Embryonic facial prominence (tissue), 1 donor: ENCODE results near the gene POLL.

Experiments
- DNase-seq: peaks from one replicate; pipeline ENCODE4 v3.0.0-alpha.2; 2016; ENCODE audit errors: extremely low spot score

Gene POLL

DNA sequence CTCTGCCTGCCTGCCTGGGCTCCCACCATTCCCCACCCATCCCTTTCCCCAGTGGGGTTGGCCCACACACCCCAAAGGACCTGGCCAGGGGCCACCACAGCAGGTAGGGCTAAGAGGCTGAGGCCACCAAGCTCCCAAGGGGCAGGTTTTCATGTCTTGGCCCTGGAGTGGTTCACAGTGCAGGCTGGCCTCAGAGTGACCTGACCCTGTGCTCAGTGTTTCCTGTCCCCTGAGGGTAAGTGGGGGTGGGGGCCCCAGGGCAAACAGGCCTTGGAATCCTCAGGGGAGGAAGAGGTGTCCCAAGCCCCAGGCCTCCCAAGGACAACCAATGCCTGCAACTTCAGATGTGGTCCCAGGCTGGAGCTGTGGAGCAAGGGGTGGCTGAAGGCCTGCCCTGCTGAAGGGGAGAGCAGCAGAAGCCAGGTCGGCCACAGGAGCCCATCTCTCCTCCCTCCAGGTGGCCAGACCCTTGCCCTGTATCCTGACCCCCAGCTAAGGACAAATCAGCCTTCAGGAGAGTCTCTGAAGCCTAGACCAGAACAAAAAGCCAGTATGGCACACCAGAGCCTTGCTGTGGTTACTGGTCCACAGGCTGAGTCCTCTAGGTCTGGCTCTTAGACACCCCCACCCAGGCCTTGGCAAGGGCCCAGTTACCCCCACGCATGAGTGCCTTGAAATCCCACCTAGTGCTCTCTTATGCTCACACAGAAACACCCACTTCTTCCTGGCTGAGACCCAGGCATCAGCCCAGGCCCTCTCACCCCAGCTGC lies 27.6 kb downstream of the POLL start:
- DNase-seq, result no peak

DNA sequence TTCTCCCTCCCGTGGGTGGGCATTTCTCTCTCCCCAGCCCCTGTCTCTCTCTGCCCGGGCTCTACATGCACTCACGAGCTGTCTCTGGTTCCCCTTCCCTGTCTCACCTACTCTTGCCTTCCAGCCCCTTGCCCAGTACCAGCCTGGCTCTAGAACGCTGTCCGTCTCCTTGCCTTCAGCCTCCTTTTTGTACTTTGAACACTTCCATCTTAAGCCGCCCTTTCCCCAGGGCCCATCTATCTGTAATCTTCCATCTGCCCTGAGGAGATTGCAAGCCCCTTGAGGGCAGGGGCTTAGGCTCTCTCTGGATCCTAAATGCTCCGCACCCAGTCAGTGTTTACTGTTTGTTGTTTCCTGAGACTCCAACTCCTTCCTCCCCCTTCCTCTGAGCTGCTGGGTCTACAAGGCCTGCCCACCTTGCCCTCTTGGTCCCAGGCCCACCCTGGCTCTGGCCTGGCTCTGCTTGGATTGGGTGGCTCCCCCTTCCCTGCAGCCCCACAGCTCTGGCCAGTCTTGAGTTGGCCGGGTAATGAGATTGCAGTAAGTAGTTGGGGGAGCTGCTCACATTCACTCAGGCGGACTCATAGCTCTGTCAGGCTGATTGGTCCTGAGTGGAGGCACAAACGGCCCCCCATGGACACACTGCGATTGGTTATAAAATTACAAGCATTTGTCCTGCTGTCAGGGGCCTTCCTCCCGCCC lies 28.3 kb downstream of the POLL start:
- DNase-seq, result no peak

DNA sequence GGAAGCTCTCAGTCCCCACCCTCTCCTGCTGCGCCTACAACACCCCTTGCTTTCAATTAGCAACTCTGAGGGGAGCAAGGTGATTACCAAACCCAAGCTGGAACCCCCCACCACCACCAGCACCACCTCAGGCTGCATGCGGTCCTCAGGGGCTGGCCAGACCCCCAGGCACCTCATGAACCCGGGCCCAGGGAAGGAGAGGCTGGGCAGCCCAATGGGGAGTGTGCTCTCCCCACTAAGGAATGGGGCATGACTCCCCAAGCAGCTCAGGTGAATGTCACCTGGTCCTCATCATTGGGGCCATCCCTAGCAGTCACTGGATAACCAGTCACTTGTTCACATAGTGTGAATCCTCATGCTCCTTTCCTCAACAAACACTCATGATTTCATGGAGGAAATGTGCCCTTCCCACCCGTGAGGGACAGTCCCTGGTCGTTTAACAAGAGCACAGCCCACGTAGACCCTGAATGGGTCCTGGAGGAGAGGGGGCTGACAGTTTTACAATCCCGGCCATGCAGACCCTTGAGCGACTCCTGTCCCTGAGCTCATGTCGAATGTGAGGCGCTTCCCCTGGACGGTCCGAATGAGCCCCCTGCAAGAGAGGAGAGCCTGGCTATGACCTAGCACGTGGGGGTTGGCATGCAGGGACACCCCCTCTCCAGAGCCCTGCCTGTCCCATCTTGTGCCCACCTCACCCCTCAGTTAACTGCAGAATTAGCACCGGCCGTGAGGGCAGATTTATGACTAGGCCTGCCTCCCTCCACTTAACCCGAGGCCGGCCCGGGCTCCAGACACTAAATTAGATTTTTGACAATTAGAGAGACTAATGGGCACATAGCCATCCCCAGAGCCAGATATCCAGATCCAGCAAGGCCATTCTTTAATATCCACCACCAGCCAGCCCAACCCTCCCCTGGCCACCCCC lies 29.1 kb downstream of the POLL start:
- no peak for DNase-seq

DNA sequence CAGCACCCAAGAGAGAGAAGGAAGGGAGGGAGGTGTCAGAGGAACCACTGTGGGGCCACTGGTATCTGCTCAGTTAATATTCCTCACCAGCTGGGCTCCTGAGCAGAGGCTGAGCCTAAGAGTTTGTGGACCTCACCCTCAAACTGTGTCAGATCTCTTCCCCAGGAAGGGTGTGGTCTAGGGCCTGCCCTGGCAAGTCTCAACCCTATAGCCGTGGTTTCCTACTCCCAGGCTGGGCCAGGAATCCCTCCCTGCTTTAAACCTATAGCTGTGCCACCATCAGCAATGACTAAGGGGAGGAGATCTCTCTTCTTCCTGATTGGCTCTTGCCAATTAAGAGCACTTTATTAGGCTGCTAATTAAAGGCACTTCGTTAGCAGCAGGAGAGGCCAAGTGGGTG lies 29.9 kb downstream of the POLL start:
- DNase-seq, result no peak

DNA sequence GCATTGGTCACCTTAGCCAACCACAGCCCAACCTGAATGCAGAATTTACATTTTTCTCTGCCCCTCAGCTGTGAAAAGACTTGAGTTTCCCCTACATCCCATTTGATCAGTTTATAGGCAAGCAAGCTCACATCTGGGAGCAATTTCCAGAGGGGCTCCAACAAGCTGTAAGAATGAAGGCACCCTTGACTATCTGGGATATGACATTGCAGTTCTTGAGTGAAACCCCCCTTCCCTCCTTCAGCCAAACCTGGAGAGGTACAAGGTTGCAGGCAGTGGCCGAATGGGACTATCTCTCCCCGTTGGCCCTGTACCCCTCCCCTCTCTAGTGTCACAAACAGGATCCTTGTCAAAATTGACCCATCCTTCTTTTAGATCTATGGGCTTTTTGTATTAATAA lies 30.5 kb downstream of the POLL start:
- DNase-seq, result no peak

DNA sequence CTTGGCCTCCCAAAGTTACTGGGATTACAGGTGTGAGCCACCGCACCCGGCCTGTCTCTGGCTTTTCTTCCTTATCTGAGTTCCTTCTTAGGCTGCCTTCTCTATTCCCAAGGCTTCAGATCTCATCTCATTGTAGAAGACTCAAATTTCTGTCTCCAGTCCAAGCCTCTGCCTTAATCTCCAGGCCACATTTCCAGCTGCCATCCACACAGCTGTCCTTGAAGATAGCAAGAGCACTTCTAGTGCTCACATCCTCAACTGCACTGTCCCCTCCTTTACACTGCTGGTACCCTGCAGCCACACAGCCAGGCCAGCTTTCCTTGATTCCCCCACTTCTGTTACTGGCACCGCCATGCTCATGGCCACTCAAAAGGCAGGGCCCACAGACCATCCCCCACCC lies 35.6 kb downstream of the POLL start:
- no peak for DNase-seq

DNA sequence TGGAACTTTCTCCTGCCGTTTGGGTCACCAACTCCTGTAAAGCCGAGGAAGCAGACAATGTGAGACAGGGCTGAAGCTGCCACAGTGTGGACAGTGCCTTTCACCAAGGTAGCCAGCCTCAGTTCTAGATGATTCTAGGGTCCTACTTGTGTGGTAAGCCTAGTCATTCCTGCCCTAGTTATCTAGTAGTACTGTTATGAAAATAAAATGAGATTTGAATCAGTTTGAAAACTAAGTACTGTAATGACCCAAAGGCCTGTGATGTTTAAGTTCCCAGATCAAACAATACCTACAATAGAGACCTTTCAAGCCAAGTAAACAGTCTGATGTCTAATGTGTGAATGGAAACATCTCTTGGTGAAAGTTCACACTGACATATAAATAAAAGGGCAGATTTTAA lies 37.1 kb downstream of the POLL start:
- DNase-seq, result no peak

DNA sequence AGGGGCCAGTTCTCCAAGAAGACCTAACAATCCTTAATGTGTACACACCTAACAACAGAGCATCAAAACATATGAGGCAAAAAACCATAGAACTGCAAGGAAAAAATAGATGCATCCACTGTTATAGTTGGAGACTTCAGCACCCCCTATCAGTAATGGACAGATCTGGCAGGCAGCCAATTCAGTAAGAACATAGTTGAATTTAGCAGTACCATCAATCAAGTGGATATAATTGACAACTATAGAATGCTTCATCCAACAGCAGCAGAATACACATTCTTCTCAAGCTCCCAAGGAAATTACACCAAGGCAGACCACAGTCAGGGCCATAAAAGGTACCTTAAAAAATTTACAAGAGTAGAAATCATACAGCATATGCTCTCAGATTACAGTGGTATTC lies 42.2 kb downstream of the POLL start:
- no peak for DNase-seq

DNA sequence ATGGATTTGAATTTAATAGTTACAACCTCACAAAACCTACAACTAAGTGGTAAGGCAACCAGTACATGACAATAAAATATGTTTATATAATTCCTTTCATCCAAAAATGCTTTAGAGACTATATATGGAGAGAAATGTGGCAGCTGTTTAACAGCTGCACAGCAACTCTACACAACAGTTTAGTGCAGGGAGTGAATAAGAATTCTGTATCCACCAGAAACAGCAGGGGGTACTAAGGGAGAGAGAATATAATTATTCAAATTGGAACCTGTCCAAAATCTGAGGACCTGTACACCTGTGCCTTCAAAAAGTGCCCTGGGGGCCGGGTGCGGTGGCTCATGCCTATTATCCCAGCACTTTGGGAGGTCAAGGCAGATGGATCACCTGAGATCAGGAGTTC lies 49.6 kb downstream of the POLL start:
- no peak for DNase-seq

DNA sequence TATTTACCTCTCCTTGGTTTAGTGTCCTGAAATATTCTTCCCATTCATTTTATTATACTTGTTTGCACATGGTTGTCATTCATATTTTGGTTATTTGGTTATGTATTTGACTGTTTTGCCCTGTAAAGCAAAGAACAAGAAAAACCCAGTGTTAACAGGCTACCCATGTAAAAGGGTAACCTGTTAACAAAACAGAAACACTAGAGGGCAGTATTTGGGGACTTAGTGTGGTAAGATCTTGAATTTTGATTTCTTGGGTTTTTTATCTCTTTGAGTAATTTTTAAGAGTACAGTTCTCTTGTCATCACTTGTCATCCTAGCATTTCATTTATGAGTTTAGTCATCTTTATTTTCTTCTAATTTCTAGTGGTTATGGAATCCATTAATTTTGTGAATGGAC lies 51.3 kb downstream of the POLL start:
- no peak for DNase-seq

DNA sequence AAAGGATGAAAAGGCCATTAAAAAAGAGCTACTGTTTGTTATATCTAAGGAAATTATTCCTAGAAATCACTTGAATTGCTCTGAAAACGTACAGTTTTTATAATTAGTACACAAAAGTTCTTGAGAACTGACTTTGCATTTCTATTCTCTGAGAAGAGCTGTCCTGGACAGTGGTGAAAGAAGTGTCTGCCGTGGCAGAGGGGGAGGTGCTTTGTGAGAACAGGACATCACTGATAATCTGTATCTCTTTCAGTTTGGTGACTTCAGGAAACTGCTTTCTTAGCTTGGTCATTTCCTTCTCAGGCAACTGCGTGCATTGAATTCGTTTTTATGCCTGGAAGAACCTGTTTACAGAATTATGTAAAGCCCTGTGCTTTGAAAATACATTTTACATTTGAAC lies 52.1 kb downstream of the POLL start:
- DNase-seq, result no peak

DNA sequence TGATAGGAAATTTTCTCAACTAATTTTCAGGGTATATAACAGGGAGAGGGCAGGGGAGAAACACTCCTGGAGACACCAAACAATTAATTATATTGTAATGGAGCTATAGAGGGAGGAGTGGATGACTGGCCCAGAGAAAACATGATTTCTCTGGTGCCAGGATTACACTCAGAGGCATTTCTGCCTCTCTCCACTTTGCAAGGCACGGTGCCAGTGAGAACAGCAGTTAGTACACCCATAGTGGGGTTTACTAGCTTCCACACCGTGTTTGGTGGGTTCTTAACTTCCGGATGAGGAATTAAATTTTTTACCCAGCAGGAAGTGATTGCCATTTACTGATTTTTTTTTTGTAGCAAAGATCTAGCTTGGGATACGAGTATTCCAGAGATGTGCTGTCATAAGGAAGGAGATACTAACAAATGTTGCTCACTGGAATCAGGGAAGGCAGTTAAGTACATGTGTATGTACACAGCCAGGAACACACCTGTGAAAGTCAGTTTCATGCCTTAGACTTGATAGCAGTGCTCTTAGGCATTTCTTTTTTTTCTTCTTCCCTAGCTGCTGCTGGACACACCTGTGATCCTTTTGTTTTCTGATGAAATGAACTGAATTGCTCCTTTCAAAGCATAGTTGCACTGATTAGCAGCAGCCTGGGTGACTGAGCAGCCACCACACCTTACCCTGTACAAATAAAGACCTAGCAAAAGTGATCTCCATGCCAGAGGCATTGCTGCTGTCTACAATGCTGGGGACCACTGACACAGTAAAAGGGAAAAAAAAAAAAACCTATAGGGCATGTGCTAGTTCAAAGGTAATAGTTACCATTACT lies 58.1 kb downstream of the POLL start:
- DNase-seq, result no peak

DNA sequence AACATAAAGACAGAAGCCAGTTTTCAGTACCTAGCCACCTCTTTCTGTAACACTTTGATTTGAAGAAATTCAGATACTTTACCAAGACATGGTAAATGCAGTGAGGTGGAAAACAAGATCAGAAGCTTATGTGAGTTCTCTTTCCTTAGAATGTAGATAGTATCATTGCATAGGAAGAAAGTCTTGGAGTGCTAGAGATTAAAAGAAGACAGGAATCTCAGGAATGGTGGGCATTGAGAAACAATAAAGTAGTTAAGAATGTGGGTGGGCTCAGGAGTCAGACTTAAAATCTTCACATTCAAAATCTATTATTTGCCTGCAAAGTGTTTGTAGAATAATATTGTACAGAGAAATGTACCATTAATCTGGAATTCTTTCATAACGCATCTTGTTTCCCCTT lies 58.9 kb downstream of the POLL start:
- no peak for DNase-seq
